NCI-H748 treated with DMSO at 0.1 percent for 48 hours (cell line): Measurements from ENCODE around the gene TTYH3.
"Not testable (repeated sequence)": the region's sequence is repeated elsewhere in the genome, so short reads cannot be mapped to it uniquely, and the experiment has no call there.

Experiments used
- DNase-seq: peaks from one replicate; lab custom pipeline; 2025; lab: John Stamatoyannopoulos, UW

The TTYH3 gene

DNA sequence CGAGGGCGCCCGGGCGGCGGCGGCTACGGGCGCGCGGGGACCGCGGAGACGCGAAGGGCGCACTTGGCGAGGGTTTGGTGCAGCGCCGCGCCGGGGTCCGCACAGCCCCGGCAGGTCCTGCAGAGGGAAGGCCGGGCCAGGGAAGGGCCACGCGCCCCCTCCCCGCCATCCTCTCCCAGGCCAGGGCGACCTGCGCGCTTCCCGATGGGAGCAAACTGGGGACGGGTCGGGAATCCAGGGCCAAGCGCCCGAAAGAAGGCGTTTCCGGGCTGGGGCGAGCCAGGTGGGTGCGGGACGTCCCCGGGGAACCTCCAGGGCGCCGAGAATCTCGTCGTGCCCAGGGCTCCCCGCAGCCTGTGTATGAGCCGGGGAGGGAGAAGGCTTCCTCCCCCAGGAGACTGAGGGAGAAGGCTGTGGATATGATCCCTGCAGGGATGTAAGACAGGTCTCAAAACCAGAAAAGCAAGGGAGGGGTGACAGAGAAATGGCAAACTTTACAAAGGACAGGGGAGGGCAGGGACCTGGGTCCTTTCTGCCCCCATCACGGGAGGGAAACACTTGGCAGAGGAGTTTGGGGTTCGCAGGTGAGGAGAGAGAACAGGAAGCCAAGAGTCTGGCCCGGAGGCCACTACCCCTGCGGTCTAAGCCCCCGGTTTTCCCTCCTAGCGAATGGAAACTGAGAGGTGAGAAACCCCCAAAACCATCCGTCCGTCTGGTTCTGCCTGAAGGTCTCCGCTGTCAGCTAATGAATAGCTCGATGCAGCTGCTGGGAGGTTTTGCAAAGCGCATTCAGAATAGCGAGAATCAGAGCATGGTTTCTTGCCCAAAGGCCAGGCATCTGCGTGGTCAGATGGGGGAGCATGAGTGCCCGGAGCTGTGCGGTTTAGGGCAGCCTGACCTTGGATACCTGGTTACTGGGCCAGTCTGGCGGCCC, 56.9 kb downstream of the TTYH3 start:
- DNase-seq, result no peak

DNA sequence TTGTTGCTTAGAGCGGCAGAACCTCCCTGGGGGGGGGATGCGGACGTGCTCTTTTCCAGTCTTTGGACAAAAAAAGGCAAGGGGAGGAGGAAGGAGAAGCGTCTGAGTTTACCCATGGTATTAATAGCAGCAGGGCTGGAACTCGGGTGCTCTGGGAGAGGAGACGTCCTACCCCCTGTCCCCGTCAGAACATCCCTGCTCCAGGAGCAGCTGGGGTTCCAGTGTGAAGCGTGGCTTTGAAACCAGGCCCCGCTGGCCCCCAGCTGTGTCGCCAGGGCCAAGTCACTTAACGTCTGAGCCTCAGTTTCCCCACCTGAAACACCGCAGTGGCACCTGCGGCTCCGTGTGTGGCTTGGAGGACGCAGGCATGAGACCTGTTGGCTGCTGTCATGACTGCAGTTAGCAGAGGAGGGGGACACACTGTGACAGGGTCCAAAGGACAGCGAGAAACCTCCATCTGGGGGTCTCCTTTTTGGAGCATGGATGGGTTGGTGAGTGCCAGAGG, 57.6 kb downstream of the TTYH3 start:
- DNase-seq, result no peak

DNA sequence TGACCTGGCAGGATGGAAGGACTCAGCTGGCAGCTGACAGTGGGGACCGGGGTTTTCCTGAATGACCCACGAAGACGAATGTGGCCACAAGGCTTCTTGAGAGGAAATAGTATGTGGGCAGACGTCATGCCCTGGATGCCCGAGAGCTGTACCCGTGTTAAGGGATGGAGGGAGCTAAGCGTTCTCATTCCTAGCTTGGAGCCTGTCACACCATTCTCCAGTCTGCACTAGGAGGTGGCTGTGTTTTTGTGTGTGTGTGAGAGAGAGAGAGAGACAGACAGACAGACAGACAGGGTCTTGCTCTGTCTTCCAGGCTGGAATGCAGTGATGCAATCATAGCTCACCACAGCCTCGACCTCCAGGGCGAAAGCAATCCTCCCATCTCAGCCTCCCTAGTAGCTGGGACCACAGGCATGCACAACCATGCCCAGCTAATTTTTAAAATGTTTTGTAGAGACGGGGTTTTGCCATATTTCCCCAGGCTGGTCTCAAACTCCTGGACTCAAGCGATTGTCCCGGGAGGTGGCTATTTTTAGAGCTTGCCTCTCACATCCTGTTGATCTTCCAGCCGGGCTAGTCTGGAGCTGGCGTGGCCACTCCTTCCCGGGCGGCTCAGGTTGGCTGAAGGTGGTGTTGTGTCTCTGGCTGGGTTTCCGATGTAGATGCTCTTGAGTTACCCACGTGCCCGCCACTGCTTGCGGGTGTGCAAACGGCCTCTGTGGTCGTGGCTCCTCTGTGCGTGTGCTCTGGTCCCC, 58.3 kb downstream of the TTYH3 start:
- DNase-seq, result no peak

DNA sequence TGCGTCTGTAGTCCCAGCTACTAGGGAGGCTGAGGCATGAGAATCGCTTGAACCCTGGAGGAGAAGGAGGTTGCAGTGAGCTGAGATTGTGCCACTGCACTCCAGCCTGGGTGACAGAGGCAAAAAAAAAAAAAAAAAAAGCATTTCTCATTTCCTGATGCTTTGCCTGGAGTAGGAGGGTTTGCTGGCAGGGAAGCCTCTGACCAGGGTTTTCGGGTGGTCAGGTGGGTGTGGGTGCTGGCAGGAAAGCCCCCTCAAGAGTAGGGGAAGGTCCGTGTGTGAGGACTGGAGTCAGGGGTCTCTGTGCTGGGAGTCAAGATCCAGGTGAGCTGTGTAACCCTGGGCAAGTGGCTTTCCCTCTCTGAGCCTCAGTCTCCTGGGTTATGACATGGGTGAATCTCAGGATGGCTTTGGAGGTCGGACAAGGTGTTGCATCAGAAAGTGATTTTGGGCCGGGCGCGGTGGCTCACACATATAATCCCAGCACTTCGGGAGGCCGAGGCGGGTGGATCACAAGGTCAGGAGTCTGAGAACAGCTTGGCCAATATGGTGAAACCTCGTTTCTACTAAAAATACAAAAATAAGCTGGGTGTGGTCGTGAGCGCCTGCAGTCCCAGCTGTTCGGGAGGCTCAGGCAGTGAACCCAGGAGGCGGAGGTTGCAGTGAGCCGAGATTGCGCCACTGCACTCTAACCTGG, 59.4 kb downstream of the TTYH3 start:
- DNase-seq, result no peak

DNA sequence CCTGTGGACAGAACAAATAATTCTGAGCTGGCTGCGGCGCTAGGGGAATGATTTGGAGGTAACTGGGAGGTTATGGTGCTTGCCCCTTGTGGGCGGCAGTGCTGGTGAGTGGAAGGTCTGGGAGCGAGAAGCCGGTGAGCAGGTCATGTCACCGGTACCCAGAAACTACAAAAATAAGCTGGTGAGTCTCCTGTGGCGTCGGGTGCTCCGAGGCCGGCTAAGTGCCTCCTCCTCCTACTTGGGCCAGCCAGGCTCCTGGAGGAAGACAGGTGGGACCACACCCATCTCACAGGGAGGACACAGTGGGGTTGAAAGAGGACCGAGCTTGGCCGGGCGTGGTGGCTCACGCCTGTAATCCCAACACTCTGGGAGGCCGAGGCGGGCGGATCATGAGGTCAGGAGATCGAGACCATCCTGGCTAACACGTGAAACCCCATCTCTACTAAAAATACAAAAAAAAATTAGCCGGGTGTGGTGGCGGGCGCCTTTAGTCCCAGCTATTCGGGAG, 60.2 kb downstream of the TTYH3 start:
- not testable (repeated sequence) for DNase-seq

DNA sequence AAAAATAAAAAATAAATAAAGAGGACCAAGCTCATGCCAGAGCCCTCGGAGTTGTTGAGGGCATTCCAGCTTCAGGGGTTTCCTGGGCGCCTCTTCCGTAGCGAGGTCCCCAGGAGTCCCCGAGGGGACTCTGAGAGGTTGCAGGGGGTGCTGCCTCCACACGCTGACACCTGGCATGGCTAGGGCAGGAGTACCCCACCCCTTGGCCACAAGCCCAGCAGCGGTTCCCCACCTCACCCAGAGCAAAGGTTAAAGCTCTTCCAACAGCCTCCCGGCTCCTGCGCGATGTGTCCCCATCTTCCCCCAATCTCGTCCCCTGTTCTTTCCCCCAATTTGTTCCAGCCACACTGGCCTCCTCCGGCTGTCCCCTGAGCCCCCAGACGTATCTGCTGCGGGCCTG, 60.8 kb downstream of the TTYH3 start:
- no peak for DNase-seq

DNA sequence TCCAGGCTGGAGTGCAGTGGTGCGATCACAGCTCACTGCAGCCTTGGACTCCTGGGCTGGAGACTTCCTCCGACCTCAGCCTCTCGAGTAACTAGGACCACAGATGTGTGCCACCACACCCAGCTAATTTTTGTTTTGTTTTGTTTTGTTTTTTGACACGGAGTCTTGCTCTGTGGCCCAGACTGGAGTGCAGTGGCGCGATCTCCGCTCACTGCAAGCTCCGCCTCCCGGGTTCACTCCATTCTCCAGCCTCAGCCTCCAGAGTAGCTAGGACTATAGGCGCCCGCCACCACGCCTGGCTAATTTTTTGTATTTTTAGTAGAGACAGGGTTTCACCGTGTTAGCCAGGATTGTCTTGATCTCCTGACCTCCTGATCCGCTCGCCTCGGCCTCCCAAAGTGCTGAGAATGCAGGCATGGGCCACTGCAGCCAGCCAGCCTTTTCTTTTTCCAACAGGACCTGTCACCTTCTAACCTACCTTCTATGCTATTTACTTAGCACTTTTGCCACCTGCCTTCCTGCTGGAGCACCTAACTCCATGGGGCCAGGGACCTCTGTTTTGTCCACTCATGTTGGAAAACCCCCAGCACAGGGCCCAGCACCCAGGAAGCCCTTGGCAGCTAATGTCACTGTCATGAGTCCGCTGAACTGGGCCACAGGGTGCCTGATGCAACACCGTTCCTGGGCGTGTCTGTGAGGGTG, 61.8 kb downstream of the TTYH3 start:
- DNase-seq, result not testable (repeated sequence)

DNA sequence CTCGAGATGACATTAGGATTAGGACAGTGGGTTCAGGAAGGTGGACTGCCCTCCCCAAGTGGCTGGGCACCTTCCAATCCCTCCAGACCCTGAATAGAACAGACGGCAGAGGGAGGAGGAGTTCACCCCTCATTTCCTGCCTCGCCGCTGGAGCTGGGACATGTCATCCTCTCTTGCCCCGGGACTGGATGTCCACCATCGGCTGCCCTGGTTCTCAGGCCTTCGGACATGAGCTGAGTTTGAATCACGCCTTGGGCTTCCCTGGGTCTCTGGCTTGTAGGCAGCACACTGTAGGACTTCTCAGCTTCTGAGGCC, 62.3 kb downstream of the TTYH3 start:
- not testable (repeated sequence) for DNase-seq

DNA sequence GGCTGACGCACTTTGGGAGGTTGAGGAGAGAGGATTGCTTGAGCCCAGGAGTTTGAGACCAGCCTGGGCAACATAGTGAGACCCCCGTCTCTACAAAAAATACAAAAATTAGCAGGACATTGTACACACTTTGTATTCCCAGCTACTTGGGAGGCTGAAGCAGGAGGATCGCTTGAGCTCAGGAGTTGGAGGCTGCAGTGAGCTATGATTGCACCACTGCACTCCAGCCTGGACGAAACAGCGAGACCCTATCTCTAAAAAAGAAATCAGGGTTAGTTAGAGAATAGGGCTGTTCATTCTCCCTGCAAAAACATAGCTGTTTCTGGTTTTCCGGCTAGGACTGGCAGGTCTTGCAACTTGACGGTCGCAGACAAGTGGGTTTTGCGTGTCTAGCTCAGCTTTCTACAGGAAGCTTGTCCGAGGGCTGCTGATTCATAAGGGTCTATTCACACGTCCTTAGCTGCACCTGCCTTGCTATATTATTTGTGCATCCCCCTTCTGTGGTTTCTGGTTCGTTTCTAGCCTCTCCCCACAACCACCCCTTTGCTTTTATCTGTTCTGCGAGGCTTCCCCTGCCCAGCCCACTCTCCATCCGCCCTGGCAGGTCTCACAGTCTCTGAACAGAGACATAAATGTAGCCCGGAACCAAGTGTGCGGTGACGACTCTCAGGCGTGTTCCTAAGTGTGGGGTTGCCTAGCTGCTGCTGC, 66.9 kb downstream of the TTYH3 start:
- no peak for DNase-seq

DNA sequence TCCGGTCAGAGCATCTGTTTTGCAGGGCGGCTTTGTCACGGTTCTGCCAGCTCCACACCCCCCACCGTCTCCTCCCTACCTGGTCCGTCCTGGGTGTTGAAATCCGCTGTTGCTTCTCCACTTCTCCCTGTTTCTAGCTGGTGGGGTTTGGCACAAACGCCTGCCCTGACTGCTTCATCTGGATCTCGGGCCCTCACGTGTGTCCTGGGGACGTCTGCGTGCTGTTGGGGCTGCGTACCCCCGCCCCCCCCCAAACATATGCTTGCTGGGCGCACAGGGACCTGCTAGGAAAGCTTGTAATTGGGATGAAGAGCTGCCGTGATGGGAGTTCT, 67.5 kb downstream of the TTYH3 start:
- no peak for DNase-seq

DNA sequence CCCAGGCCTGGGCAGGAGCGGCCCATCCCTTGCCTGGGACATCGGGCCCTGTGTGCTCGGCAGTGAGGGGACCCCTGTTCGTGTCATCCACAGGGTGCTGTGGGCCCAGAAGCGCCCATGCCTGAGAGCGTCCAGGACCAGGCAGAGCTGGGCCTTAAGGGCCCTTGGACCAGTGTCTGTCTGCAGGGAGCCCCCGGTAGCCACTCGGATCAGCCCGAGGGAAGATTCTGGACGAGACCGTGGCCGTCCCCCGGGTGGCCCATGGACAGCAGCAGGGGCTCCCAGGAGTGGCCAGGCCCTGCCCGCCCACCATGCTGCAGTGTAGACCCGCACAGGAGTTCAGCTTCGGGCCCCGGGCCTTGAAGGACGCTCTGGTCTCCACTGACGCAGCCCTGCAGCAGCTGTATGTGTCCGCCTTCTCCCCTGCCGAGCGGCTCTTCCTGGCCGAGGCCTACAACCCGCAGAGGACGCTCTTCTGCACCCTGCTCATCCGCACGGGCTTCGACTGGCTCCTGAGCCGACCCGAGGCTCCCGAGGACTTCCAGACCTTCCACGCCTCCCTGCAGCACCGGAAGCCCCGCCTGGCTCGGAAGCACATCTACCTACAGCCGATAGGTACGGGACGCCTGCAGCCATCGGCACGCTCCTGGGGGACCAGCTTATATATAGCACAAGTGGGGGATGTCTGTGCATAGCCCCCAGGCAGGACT, 68.5 kb downstream of the TTYH3 start:
- no peak for DNase-seq

DNA sequence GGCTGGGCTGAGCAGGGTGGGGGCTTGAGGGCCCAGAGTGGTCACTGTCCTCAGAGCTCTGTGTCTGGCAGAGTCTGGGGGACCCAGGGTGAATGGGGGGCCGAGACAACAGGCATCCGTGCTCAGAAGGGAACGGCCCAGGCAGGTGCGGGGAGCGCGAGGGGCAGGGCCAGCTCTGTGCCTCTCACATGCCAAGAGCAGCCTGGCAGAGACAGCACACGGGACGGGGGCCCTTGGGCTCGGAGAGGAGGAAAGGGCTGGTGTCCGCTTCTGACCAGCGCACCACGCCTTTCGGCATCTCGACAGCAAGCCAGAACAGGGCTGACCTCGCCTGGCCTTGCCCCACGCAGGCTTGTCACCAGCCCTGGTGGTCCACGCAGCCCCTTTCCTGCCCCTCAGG, 69.6 kb downstream of the TTYH3 start:
- no peak for DNase-seq

DNA sequence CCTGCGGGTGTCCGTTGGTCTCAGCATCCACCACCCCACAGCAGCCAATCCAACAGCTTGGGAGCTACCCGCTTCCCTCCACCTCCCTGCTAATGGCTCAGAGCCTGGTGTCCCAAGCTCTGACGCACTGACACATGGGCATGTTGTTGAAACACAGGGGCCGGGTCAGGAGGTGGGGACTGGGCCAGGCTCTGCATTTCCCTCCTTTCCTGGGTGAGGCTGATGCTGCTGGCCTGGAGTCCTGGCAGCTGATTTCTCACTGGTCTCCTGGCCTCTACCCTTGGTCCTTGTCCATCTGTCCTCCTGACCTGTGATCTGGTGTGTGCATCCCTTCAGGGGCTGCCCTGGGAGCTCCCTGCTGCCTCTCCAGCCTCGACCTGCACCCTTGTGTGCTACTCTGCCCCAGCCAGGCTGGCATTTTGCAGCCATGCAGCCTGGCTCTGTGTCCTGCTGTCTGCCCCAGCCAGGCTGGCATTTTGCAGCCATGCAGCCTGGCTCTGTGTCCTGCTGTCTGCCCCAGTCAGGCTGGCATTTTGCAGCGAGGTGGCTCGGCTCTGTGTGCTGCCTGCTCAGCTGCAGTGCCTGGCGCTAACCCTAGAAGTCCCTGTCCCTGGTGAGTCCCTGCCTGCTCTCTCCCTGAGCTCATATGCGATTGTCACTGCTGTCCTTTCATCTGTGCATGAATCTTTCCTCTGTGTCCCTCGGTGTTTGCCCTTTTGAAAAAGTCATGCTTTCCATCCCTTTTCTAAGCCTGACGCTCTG, 70.2 kb downstream of the TTYH3 start:
- DNase-seq, result no peak

DNA sequence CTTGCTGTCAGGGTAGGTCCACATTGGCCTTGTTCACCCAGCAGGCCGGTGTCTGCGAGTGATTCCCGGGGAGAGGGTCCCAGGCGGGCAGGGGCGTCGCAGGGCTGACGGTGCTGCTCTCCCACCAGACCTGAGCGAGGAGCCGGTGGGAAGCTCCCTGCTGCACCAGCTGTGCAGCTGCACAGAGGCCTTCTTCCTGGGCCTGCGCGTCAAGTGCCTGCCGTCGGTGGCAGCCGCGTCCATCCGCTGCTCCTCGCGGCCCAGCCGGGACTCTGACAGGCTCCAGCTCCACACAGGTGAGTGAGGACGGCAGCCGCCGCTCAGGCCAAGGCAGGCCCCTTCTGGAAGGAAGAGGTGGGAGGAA, 70.8 kb downstream of the TTYH3 start:
- no peak for DNase-seq

DNA sequence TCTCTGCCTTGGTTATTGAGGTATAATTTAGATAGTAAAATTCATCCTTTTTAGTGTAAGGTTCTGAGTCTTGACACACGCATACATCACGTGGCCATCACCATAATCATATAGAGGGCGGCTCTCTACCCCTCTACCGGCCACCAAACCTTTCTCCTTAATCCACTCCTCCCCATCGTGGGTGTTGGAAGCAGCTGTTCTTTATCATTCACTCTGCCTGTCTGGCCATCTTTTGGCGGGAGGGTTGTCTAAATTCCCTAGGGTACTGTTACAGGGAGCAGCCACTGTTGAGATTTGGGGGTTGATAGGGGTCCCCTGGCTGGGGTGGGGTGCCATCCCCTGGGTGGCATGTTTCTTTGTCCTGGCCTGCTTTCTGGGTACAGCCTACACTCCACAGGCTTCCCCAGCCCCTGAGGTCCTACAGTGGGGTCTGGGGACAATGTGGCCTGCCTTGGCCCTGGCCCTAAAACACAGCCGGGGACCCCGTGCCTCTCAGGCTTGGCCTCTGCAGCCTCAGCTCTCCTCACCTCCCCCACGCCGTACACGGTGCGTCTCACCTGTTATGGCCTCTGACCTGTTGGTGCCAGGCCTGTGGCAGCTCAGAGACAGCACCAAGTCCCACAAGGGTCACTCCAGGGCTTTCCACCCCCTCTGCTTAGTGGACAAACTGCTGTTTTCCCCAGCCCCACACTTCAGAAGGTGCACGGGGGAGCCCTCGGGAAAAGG, 73.7 kb downstream of the TTYH3 start:
- no peak for DNase-seq

DNA sequence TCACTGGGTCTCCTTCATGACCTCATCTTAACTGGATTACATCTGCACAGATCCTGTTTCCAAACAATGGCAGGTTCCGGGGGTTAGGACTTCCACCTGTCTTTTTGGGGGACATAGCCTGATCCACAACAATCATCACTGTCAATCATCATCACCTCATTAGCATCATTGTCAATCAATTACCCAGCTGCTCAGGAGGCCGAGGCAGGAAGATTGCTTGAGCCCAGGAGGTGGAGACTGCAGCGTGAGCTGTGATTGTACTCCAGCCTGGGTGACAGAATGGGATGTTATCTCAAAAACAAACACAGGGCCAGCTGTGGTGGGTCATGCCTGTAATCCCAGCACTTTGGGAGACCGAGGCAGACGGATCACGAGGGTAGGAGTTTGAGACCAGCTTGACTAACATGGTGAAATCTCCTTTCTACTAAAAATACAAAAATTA, 74.9 kb downstream of the TTYH3 start:
- no peak for DNase-seq

DNA sequence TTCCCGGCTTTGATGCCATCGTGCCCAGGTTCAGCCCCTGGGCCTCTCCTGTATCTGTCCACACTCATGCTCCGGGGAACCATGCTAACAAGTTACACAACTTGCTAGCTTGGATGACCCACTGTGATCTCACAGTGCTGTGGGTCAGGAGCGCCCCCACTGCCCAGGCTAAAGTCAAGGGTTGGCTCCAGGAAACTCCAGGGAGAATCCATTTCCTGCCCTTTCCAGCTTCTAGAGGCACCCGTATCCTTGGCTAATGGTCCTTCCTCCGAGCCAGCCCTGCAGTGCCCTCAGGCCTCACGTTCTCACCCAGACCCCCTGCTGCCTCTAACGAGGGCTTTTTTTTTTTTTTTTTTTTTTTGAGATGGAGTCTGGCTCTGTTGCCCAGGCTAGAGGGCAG, 75.7 kb downstream of the TTYH3 start:
- no peak for DNase-seq

DNA sequence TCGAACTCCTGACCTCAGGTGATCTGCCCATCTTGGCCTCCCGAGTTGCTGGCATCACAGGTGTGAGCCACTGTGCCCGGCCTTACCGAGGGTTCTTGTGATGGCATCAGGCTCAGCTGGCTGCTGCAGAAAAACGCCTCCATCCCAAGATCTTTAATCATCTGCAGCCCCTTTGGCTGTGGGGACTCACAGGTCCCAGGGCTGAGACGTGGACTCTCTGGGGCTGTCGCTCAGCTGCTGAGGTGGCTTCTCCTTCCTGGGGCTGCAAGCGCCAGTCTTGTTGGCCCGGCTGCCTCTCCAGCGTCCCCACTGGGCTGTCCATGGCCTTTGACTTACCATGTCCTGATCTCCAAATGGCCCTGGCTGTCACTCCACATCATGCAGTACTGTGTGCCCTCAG, 76.3 kb downstream of the TTYH3 start:
- no peak for DNase-seq
